ENCODE results near the gene CYB5B. TPM values are rescaled to one million over a fixed set of nuclear protein-coding genes. Genes with fewer than 3 reads are reported as not detected.
"Not testable (repeated sequence)": the region's sequence is repeated elsewhere in the genome, so short reads cannot be mapped to it uniquely, and the experiment has no call there.

CYB5B gene
- total RNA-seq, 3 donors from 2014 or later (not counting 1 experiment from before 2014, with no cell fraction given) = 73.1 to 106 (median 88.4) TPM

- no peaks in the 10 kb centered on the region for H3K9me3 Mint-ChIP-seq
- no peaks in the 10 kb centered on the region for H3K27me3 Mint-ChIP-seq (ENCODE audit: low read depth in 2 of 2)
- no CpG with 5 or more reads among the region's 2 CpGs for WGBS (ENCODE audit: insufficient coverage)
- H3K4me3 Mint-ChIP-seq = no peak overlapping the region
- Histone ChIP-seq H3K4me1 (ENCODE audit: control insufficient read depth, insufficient read depth, low read length) (peaks cover 2% of the 10 kb centered on the region), H3K27me3 (ENCODE audit: control insufficient read depth, insufficient read depth, low read length) (no peaks in the 10 kb centered on the region), H3K36me3 (ENCODE audit: control insufficient read depth, insufficient read depth, low read length) (peaks cover 20% of the 10 kb centered on the region), H3K27ac (ENCODE audit: low read length) (no peak overlapping the region), H3K4me3 (ENCODE audit: low read length) (no peak overlapping the region), H3K9me3 (ENCODE audit: control insufficient read depth, insufficient read depth, low read length) (no peaks in the 10 kb centered on the region)
- H3K36me3 Mint-ChIP-seq = peaks cover 9% of the 10 kb centered on the region
- ATAC-seq (no peak), DNase-seq (no peak)
- TF ChIP-seq CTCF (IDR thresholded peaks at IDR 0.05) = no peak
- H3K4me1 Mint-ChIP-seq = peaks cover 58 to 68% of the 10 kb centered on the region in 2 donors
- H3K27ac Mint-ChIP-seq = peak overlapping the region; percentile 72 to 75
- intact Hi-C loops (cut with micrococcal nuclease) = no loop called here
Measured at GRCh38 chr16:69436896-69437295, 12.5 kb downstream of the CYB5B start.

DNA sequence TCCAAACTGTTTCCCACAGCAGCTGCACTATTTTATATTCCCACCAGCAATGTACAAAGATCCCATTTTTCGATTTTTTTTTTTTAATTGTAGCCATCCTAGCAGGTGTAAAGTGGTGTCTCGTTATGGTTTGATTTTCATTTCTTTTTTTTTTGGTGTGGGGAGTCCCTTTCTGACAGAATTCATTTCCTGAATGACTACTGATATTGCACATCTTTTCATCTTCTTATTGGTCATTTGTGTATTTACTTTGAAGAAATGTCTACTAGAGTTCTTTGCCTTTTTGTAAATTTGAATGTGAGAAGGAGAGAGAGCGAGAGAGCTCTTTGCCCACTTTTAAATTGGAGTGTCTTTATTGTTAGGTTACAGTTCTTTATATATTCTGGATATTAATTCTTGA lies 14.0 kb downstream of the CYB5B start:
- no CpG with 5 or more reads among the region's 3 CpGs for WGBS (ENCODE audit: insufficient coverage)

DNA sequence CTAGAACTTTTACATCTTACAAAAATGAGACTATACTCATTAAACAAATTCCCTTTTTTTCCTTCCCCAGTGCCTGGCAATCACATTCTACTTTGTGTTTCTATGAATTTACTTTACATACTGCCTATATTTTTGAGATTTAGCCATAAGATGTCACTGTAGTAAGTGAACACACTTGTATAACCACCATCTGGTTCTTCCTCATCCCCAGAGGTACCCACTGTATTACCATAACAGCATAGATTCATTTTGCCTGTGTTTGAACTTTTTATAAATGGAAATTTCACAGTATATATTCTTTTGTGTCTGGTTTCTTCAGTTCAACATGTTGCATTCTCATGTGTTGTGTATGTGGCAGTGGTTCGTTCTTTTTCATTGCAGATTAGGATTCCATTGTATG lies 15.8 kb downstream of the CYB5B start:
- TF ChIP-seq CTCF (IDR thresholded peaks at IDR 0.05) = peak; percentile 12
- no peaks in the 10 kb centered on the region for H3K9me3 ChIP-seq (ENCODE audit: control insufficient read depth, insufficient read depth, low read length)
- H3K4me3 ChIP-seq (ENCODE audit: low read length) = no peak overlapping the region
- Mint-ChIP-seq H3K36me3 (no peaks in the 10 kb centered on the region), H3K9me3 (no peaks in the 10 kb centered on the region), H3K4me3 (no peak overlapping the region), H3K27me3 (ENCODE audit: low read depth in 2 of 2) (no peaks in the 10 kb centered on the region), H3K27ac (peak overlapping the region; percentile 68 to 82), H3K4me1 (peaks cover 49 to 66% of the 10 kb centered on the region in 2 donors)
- ATAC-seq (peak; percentile 41 to 56 (median 53)), DNase-seq (no peak)
- intact Hi-C loops (cut with micrococcal nuclease) = no loop called here
- H3K27ac ChIP-seq (ENCODE audit: low read length) = peak overlapping the region; percentile 5
- peaks cover 4% of the 10 kb centered on the region for H3K36me3 ChIP-seq (ENCODE audit: control insufficient read depth, insufficient read depth, low read length)
- peaks cover 8% of the 10 kb centered on the region for H3K4me1 ChIP-seq (ENCODE audit: control insufficient read depth, insufficient read depth, low read length)
- 86% methylated on average over 1 of the region's 1 CpG for WGBS (ENCODE audit: insufficient coverage)
- H3K27me3 ChIP-seq (ENCODE audit: control insufficient read depth, insufficient read depth, low read length) = no peaks in the 10 kb centered on the region

More for the DNA sequence above, 14.0 kb downstream of the CYB5B start:
- peaks cover 2% of the 10 kb centered on the region for H3K4me1 ChIP-seq (ENCODE audit: control insufficient read depth, insufficient read depth, low read length)
- Mint-ChIP-seq H3K36me3 (peaks cover 3% of the 10 kb centered on the region), H3K4me3 (no peak overlapping the region), H3K27me3 (ENCODE audit: low read depth in 2 of 2) (no peaks in the 10 kb centered on the region), H3K4me1 (peaks cover 53 to 64% of the 10 kb centered on the region in 2 donors), H3K27ac (peak overlapping the region; percentile 75 to 78), H3K9me3 (no peaks in the 10 kb centered on the region)
- H3K36me3 ChIP-seq (ENCODE audit: control insufficient read depth, insufficient read depth, low read length) = peaks cover 14% of the 10 kb centered on the region
- no peak for TF ChIP-seq CTCF (IDR thresholded peaks at IDR 0.05)
- DNase-seq (no peak), ATAC-seq (peak in 1 of 3 donors; percentile 37)
- intact Hi-C loops (cut with micrococcal nuclease) = no loop called here
- no peak overlapping the region for H3K4me3 ChIP-seq (ENCODE audit: low read length)
- no peak overlapping the region for H3K27ac ChIP-seq (ENCODE audit: low read length)
- no peaks in the 10 kb centered on the region for H3K9me3 ChIP-seq (ENCODE audit: control insufficient read depth, insufficient read depth, low read length)
- no peaks in the 10 kb centered on the region for H3K27me3 ChIP-seq (ENCODE audit: control insufficient read depth, insufficient read depth, low read length)

DNA sequence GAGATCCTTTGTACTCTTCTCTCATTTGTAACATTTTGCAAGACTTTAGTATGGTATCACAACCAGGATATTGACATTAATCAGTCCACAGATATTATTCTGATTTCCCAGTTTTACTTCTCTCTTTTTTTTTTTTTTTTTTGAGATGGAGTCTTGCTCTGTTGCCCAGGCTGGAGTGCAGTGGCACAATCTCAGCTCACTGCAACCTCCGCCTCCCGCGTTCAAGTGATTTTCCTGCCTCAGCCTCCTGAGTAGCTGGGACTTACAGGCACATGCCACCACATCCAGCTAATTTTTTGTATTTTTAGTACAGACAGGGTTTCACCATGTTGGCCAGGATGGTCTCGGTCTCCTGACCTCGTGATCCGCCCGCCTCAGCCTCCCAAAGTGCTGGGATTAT lies 16.6 kb downstream of the CYB5B start:
- H3K36me3 ChIP-seq (ENCODE audit: control insufficient read depth, insufficient read depth, low read length); intact Hi-C loops (cut with micrococcal nuclease); H3K27me3 ChIP-seq (ENCODE audit: control insufficient read depth, insufficient read depth, low read length); ATAC-seq; H3K36me3 Mint-ChIP-seq; H3K27me3 Mint-ChIP-seq (ENCODE audit: low read depth in 2 of 2); H3K9me3 ChIP-seq (ENCODE audit: control insufficient read depth, insufficient read depth, low read length); H3K4me3 Mint-ChIP-seq; DNase-seq; H3K4me3 ChIP-seq (ENCODE audit: low read length); H3K9me3 Mint-ChIP-seq; H3K27ac ChIP-seq (ENCODE audit: low read length): not testable (repeated sequence)
- H3K4me1 ChIP-seq (ENCODE audit: control insufficient read depth, insufficient read depth, low read length) = peaks cover 10% of the 10 kb centered on the region
- WGBS (ENCODE audit: insufficient coverage) = over 99% methylated on average over 7 of the region's 7 CpGs
- H3K4me1 Mint-ChIP-seq = peaks cover 46 to 63% of the 10 kb centered on the region in 2 donors
- peak overlapping the region; percentile 79 to 82 for H3K27ac Mint-ChIP-seq
